ENCODE results near the gene RMRP.

Gene RMRP

GRCh38 chr9:35681341-35682002, 23.7 kb upstream of the RMRP start:
- ATAC-seq = no peak
- no peak for DNase-seq
- no peak overlapping the region for H3K4me3 Mint-ChIP-seq
- H3K9me3 Mint-ChIP-seq = no peaks in the 10 kb centered on the region
- peaks cover 2% of the 10 kb centered on the region for H3K27me3 Mint-ChIP-seq
- H3K27ac Mint-ChIP-seq = no peak overlapping the region
- no peaks in the 10 kb centered on the region for H3K36me3 Mint-ChIP-seq (ENCODE audit: low read depth)
- peaks cover 1% of the 10 kb centered on the region for H3K4me1 Mint-ChIP-seq

- no peak overlapping the region for H3K27ac Mint-ChIP-seq
- no peaks in the 10 kb centered on the region for H3K36me3 Mint-ChIP-seq (ENCODE audit: low read depth)
- ATAC-seq (no peak), DNase-seq (no peak)
- H3K27me3 Mint-ChIP-seq = peaks cover 6% of the 10 kb centered on the region
- H3K9me3 Mint-ChIP-seq = no peaks in the 10 kb centered on the region
- H3K4me3 Mint-ChIP-seq = no peak overlapping the region
- peaks cover 5% of the 10 kb centered on the region for H3K4me1 Mint-ChIP-seq
Observed at GRCh38 chr9:35680331-35681105, 22.7 kb upstream of the RMRP start.

DNA sequence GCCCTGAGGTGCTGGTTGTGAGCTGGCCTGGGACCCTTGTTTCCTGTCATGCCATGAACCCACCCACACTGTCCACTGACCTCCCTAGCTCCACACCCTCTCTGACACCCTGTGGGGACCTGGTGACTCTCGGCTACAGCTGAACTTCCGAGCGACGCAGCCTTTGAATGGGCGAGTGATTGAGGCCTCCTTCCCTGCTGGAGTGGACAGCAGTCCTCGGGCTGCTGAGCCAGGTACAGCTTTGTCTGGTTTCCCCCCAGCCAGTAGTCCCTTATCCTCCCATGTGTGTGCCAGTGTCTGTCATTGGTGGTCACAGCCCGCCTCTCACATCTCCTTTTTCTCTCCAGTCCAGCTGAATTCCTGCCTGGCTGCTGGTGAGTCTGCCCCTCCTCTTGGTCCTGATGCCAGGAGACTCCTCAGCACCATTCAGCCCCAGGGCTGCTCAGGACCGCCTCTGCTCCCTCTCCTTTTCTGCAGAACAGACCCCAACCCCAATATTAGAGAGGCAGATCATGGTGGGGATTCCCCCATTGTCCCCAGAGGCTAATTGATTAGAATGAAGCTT, 22.0 kb upstream of the RMRP start:
- H3K4me1 Mint-ChIP-seq = peaks cover 5% of the 10 kb centered on the region
- H3K27me3 Mint-ChIP-seq = peaks cover 6% of the 10 kb centered on the region
- H3K9me3 Mint-ChIP-seq = no peaks in the 10 kb centered on the region
- no peak for ATAC-seq
- no peak for DNase-seq
- no peaks in the 10 kb centered on the region for H3K36me3 Mint-ChIP-seq (ENCODE audit: low read depth)
- H3K4me3 Mint-ChIP-seq = no peak overlapping the region
- no peak overlapping the region for H3K27ac Mint-ChIP-seq

GRCh38 chr9:35679091-35679490, 21.3 kb upstream of the RMRP start:
- Mint-ChIP-seq H3K9me3 (no peaks in the 10 kb centered on the region), H3K27ac (no peak overlapping the region), H3K4me1 (peaks cover 8% of the 10 kb centered on the region), H3K4me3 (no peak overlapping the region), H3K27me3 (peaks cover 11% of the 10 kb centered on the region), H3K36me3 (ENCODE audit: low read depth) (no peaks in the 10 kb centered on the region)
- DNase-seq (no peak), ATAC-seq (no peak)

DNA sequence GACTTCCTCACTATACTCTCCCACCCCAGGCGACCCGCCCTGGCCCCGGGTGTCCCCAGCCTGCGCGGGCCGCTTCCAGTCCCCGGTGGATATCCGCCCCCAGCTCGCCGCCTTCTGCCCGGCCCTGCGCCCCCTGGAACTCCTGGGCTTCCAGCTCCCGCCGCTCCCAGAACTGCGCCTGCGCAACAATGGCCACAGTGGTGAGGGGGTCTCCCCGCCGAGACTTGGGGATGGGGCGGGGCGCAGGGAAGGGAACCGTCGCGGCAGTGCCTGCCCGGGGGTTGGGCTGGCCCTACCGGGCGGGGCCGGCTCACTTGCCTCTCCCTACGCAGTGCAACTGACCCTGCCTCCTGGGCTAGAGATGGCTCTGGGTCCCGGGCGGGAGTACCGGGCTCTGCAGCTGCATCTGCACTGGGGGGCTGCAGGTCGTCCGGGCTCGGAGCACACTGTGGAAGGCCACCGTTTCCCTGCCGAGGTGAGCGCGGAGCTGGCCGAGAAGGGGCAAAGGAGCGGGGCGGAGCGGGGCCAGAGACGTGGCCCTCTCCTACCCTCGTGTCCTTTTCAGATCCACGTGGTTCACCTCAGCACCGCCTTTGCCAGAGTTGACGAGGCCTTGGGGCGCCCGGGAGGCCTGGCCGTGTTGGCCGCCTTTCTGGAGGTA, 18.0 kb upstream of the RMRP start:
- peak; percentile 66 for DNase-seq
- Mint-ChIP-seq H3K27me3 (peaks cover 11% of the 10 kb centered on the region), H3K27ac (peak overlapping the region; percentile 56), H3K4me1 (peaks cover 12% of the 10 kb centered on the region), H3K36me3 (ENCODE audit: low read depth) (no peaks in the 10 kb centered on the region), H3K9me3 (no peaks in the 10 kb centered on the region), H3K4me3 (peak overlapping the region; percentile 66)
- ATAC-seq = peak; percentile 74

GRCh38 chr9:35675204-35675603, 17.4 kb upstream of the RMRP start:
- ATAC-seq (peak; percentile 10), DNase-seq (no peak)
- Mint-ChIP-seq H3K9me3 (no peaks in the 10 kb centered on the region), H3K27me3 (peaks cover 11% of the 10 kb centered on the region), H3K4me1 (peaks cover 12% of the 10 kb centered on the region), H3K4me3 (peak overlapping the region; percentile 43), H3K36me3 (ENCODE audit: low read depth) (no peaks in the 10 kb centered on the region), H3K27ac (no peak overlapping the region)

GRCh38 chr9:35674025-35674361, 16.2 kb upstream of the RMRP start:
- ATAC-seq = no peak
- no peak overlapping the region for H3K4me3 Mint-ChIP-seq

DNA sequence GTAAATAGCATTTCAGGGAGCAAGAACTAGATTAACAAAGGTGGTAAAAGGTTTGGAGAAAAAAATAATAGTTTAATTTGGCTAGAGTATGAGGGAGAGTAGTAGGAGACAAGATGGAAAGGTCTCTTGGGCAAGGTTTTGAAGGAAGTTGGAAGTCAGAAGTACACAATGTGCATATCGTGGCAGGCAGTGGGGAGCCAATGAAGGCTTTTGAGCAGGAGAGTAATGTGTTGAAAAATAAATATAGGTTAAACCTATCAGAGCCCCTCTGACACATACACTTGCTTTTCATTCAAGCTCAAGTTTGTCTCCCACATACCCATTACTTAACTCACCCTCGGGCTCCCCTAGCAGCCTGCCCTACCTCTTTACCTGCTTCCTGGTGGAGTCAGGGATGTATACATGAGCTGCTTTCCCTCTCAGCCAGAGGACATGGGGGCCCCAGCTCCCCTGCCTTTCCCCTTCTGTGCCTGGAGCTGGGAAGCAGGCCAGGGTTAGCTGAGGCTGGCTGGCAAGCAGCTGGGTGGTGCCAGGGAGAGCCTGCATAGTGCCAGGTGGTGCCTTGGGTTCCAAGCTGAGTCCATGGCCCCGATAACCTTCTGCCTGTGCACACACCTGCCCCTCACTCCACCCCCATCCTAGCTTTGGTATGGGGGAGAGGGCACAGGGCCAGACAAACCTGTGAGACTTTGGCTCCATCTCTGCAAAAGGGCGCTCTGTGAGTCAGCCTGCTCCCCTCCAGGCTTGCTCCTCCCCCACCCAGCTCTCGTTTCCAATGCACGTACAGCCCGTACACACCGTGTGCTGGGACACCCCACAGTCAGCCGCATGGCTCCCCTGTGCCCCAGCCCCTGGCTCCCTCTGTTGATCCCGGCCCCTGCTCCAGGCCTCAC, 15.6 kb upstream of the RMRP start, which contains the start of gene CA9:
Gene CA9, plus strand, starts transcription at position 797 of the 893 bp plus-strand sequence. Its CDS starts 32 bp downstream, at position 829.
- Mint-ChIP-seq H3K27me3 (peaks cover 11% of the 10 kb centered on the region), H3K4me3 (peak within 1 kb of the TSS; percentile 55), H3K36me3 (ENCODE audit: low read depth) (no peaks in the 10 kb centered on the region), H3K27ac (no peak within 1 kb of the TSS), H3K9me3 (no peaks in the 10 kb centered on the region), H3K4me1 (peaks cover 12% of the 10 kb centered on the region)
- ATAC-seq (peak; percentile 57), DNase-seq (no peak)

More at GRCh38 chr9:35674025-35674361, 16.2 kb upstream of the RMRP start:
- Mint-ChIP-seq H3K27me3 (peaks cover 11% of the 10 kb centered on the region), H3K36me3 (ENCODE audit: low read depth) (no peaks in the 10 kb centered on the region), H3K4me1 (peaks cover 12% of the 10 kb centered on the region), H3K27ac (no peak overlapping the region), H3K9me3 (no peaks in the 10 kb centered on the region)
- DNase-seq = no peak

- Mint-ChIP-seq H3K4me1 (peaks cover 13% of the 10 kb centered on the region), H3K36me3 (ENCODE audit: low read depth) (no peaks in the 10 kb centered on the region), H3K4me3 (no peak overlapping the region), H3K27ac (no peak overlapping the region), H3K9me3 (no peaks in the 10 kb centered on the region), H3K27me3 (peaks cover 5% of the 10 kb centered on the region)
- ATAC-seq (no peak), DNase-seq (no peak)
Observed at GRCh38 chr9:35669331-35670145, 11.7 kb upstream of the RMRP start.

DNA sequence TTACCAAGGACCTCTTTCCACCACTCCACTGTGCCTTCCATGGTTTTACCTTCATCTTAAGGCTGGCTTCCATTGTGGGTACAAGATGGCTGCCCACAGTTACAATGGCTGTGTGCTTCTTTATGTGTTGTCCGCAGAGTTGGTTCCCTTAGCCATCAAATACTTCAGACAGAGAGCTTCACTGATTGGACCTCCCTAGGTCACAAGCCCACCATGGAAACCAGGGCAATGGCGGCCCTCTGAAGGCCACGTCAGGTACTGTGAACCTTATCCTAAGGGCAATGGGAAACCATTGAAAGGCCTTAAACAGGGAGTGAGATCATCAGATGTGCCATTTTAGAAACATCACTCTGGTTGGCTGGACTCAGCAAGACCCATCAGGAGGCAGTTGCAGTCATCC, 10.1 kb upstream of the RMRP start:
- H3K36me3 Mint-ChIP-seq (ENCODE audit: low read depth) = no peaks in the 10 kb centered on the region
- peaks cover 2% of the 10 kb centered on the region for H3K27me3 Mint-ChIP-seq
- peak overlapping the region; percentile 39 for H3K27ac Mint-ChIP-seq
- H3K4me1 Mint-ChIP-seq = peaks cover 23% of the 10 kb centered on the region
- no peaks in the 10 kb centered on the region for H3K9me3 Mint-ChIP-seq
- H3K4me3 Mint-ChIP-seq = no peak overlapping the region
- ATAC-seq (no peak), DNase-seq (no peak)

- Mint-ChIP-seq H3K9me3 (no peaks in the 10 kb centered on the region), H3K4me1 (peaks cover 37% of the 10 kb centered on the region), H3K27me3 (peaks cover 2% of the 10 kb centered on the region), H3K4me3 (no peak overlapping the region), H3K36me3 (ENCODE audit: low read depth) (peaks cover 11% of the 10 kb centered on the region), H3K27ac (no peak overlapping the region)
- ATAC-seq = no peak
- DNase-seq = no peak
Observed at GRCh38 chr9:35666549-35666948, 8.7 kb upstream of the RMRP start.

- peaks cover 2% of the 10 kb centered on the region for H3K27me3 Mint-ChIP-seq
- peaks cover 40% of the 10 kb centered on the region for H3K4me1 Mint-ChIP-seq
- no peaks in the 10 kb centered on the region for H3K9me3 Mint-ChIP-seq
- peaks cover 14% of the 10 kb centered on the region for H3K36me3 Mint-ChIP-seq (ENCODE audit: low read depth)
- H3K4me3 Mint-ChIP-seq = peak overlapping the region; percentile 81
- no peak for DNase-seq
- H3K27ac Mint-ChIP-seq = no peak overlapping the region
- no peak for ATAC-seq
Observed at GRCh38 chr9:35666045-35666444, 8.2 kb upstream of the RMRP start.

GRCh38 chr9:35665471-35665818, 7.6 kb upstream of the RMRP start:
- ATAC-seq = no peak
- peaks cover 20% of the 10 kb centered on the region for H3K36me3 Mint-ChIP-seq (ENCODE audit: low read depth)
- H3K27me3 Mint-ChIP-seq = peaks cover 2% of the 10 kb centered on the region
- no peaks in the 10 kb centered on the region for H3K9me3 Mint-ChIP-seq
- peak overlapping the region; percentile 81 for H3K4me3 Mint-ChIP-seq
- peaks cover 46% of the 10 kb centered on the region for H3K4me1 Mint-ChIP-seq
- peak overlapping the region; percentile 63 for H3K27ac Mint-ChIP-seq
- DNase-seq = no peak
